GM12874 (cell line): Measurements from ENCODE around the gene CLCA1.

Experiments used
- TF ChIP-seq, protein P1 (sequence below): IDR thresholded peaks from 2 replicates; pipeline ENCODE4 v1.5.1; 2011; ENCODE audit warnings: low read depth, mild to moderate bottlenecking, control low read depth, low read length, moderate library complexity; ENCODE audit not compliant: insufficient read depth

CLCA1 gene

DNA sequence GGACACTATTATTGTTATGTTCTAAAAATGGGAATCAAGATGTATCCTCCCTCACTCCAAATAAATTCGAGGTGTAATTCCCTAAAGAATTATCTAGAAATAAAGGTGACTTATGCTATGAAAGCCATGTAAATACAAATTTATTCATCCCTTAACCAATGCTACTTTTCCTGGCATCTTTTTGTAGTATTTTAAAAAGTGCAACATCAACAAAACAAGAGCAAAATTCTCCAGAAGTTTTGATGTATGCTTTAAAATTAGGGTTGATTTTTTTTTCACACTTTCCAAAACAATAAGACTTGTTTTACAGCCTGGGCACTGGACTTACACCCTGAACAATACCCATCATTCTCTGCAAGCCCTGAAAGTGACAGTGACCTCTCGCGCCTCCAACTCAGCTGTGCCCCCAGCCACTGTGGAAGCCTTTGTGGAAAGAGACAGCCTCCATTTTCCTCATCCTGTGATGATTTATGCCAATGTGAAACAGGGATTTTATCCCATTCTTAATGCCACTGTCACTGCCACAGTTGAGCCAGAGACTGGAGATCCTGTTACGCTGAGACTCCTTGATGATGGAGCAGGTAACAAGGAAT lies 21.4 kb upstream of the CLCA1 start:
- TF ChIP-seq, protein P1, sequence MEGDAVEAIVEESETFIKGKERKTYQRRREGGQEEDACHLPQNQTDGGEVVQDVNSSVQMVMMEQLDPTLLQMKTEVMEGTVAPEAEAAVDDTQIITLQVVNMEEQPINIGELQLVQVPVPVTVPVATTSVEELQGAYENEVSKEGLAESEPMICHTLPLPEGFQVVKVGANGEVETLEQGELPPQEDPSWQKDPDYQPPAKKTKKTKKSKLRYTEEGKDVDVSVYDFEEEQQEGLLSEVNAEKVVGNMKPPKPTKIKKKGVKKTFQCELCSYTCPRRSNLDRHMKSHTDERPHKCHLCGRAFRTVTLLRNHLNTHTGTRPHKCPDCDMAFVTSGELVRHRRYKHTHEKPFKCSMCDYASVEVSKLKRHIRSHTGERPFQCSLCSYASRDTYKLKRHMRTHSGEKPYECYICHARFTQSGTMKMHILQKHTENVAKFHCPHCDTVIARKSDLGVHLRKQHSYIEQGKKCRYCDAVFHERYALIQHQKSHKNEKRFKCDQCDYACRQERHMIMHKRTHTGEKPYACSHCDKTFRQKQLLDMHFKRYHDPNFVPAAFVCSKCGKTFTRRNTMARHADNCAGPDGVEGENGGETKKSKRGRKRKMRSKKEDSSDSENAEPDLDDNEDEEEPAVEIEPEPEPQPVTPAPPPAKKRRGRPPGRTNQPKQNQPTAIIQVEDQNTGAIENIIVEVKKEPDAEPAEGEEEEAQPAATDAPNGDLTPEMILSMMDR = no peak

DNA sequence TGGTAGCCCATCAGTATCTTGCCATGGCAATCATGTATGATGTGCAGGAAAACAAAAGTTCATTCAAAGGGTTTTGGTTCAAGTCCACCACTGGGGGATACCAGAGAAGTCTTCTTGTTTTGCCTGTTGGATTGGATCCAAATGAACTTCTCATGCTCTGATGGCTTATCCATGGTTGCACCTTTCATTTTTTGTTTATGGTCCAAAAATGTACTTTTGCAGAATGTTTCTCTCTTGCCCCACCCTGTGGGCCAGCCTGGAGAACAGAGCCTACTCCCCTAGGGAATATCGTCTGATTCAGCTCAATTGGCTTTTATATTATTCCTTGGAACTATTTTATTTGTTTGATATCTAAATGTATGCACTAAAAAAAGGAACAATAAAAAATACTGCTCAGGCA lies 20.1 kb upstream of the CLCA1 start:
- TF ChIP-seq, protein P1 = no peak

DNA sequence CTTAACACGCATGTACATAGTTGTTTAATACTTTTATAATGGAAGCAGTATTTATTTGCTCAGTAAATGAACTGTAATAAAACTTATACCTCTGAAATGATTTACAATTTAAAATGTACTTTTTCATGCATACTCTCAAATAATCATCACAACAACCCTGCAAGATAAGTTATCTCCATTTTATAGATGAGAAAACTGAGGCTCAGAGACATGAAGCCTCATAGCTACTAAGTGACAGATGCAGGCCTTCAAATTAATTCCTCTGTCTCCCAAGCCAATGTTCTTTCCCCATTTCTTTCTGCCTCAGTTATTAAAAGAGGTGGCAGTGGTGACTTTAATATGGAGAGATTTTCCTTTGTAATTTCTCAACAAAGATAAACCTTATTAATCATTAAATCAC lies 19.6 kb upstream of the CLCA1 start:
- TF ChIP-seq, protein P1 = no peak

DNA sequence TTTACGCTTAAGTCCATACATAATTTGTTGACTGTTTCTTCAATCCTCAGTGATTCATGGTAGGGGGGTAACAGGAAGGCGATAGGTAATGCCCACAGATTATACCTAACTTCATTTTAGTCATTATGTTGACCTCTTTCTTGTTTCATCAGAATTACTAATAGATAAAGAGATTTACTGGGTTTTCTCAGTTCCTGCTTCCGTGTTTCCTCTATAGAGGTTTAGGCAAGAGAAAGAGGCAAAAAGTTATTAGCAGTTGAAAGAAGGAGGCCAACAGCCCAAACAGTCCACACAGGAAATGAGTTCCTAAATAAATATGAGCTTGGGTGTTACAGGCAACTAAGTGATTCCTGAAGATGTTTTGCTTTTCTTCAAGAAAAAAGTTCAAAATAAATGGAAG lies 17.9 kb upstream of the CLCA1 start:
- TF ChIP-seq, protein P1 = no peak

DNA sequence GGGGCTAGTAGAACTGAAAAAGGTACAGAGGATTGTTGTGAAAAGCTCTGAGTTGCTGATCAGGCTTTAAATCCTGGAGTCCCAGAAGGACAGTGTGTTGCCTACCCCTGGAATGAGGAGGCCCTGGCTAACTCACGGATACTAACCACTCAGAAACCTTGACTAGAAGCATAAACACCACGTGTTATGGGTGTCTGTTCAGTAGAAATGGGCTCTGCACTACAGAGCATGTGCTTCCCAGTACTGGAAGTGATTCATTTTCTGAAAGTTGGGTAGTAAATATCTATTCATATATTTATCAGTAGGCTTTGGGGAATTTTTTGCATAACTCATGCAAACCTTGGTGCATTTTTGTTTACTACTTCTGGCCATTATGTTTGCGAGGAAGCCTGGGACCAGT lies 15.1 kb upstream of the CLCA1 start:
- TF ChIP-seq, protein P1 = no peak

DNA sequence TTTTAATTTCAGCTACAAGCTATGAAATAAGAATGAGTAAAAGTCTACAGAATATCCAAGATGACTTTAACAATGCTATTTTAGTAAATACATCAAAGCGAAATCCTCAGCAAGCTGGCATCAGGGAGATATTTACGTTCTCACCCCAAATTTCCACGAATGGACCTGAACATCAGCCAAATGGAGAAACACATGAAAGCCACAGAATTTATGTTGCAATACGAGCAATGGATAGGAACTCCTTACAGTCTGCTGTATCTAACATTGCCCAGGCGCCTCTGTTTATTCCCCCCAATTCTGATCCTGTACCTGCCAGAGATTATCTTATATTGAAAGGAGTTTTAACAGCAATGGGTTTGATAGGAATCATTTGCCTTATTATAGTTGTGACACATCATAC lies 13.7 kb upstream of the CLCA1 start:
- TF ChIP-seq, protein P1 = no peak

DNA sequence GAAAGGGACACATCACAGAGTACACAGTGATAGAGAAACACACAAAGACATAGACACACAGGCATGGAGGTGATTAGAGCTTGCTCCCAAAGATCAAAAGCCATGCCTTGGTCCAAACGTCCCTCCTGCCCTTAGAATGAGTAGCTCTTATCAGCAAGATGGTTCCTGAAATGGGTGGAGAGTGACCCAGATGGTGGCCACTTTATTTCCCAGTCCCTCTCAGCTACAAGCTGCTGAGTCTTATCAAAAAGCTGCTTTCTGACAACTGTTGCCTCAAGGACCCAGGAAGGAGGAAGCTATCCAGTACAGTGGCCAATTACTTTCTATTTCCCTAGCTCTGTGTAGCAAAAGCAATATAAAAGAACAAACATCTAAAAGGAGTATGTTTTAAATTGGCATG lies 7.7 kb upstream of the CLCA1 start:
- TF ChIP-seq, protein P1 = no peak

DNA sequence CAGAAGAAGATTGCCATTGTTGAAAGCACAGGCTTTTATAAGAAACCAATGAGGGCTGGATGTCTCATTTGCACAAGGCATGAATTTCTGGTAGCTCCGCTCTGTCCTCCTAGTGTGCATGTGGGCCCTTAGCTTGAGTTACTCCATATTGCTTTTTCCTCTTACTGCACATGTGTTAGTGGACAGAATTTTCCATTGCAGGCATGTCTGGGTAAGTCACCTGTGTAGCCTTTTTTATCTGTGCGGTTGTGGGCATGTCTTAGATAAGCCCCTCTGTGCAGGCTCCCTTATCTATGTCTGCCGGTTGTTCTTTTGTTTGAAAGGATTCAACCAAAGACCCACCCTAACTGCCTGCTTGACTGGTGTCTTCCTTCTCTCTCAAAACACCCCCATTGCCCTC lies 7.2 kb upstream of the CLCA1 start:
- TF ChIP-seq, protein P1 = no peak
